ENCODE data around the gene FOSL2. TPM values are rescaled to one million over a fixed set of nuclear protein-coding genes. Genes with fewer than 3 reads are reported as not detected.

The FOSL2 gene
- total and polyA plus RNA-seq, 10 of the 15 experiments (the other 5 are each of a cell fraction or from before 2014, with no cell fraction given): 0.05 to 1.3 (median 0.34) TPM

DNA sequence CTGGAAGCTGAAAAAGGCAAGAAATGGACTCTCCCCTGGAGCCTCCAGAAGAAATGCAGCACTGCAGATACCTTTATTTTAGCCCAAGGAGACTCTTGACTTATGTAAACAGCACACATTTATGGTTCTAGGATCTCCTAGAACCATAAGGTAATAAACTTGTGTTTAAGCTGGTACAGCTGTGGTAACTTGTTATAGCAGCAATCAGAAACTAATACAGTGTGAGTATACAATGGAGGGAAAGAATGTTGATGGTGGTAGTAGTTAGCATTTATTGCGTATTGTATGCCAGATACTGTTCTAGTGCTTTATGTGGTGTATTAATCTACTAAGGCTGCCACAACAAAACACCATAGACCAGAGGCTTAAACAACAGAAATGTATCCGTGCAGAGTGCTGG is 40.6 kb downstream of the FOSL2 start (continued):
- TF ChIP-seq, protein P1, sequence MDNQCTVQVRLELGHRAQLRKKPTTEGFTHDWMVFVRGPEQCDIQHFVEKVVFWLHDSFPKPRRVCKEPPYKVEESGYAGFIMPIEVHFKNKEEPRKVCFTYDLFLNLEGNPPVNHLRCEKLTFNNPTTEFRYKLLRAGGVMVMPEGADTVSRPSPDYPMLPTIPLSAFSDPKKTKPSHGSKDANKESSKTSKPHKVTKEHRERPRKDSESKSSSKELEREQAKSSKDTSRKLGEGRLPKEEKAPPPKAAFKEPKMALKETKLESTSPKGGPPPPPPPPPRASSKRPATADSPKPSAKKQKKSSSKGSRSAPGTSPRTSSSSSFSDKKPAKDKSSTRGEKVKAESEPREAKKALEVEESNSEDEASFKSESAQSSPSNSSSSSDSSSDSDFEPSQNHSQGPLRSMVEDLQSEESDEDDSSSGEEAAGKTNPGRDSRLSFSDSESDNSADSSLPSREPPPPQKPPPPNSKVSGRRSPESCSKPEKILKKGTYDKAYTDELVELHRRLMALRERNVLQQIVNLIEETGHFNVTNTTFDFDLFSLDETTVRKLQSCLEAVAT (IDR thresholded peaks at IDR 0.05): no peak

DNA sequence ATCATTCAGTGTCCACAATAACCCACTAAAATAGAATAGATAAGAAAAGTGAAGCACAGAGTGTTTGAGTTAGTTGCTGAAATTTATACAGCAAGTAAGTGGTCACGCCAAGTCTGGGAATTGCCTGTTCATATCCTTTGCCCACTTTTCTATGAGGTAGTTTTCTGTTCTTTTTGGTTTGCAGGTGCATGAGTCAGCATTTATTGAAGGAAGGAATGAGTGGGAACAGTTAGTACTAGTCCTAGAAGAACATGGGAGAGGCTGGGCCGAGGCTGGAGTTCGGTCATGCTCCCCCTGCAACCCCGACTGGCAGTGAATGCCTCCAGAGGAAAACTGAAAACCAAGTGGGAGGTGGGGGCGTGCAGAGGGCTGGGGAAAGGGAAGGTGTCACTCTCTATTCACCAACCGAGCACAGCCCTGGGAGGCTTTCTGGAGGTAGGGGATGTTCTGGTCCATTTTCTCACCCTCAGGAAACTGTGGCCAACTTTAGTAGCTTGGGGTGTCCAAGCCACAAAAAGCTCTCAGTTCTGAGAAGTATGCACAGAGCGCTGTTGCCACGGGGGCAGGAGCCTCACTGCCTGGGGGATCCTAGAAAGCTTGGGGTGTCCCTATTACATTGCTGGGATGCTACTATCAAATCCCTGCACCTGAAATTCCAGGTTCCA is 41.4 kb downstream of the FOSL2 start:
- Histone ChIP-seq H3K4me1 (ENCODE audit: control insufficient read depth, insufficient read depth, low read length) (no peaks in the 10 kb centered on the region), H3K27ac (ENCODE audit: control insufficient read depth, insufficient read depth) (no peak overlapping the region), H2AFZ (ENCODE audit: control insufficient read depth, low read depth, low read length) (no peak overlapping the region), H3K36me3 (ENCODE audit: control insufficient read depth in 2 of 2, insufficient read depth in 2 of 2, low read length in 1 of 2) (no peaks in the 10 kb centered on the region), H4K20me1 (ENCODE audit: control insufficient read depth, insufficient read depth) (no peaks in the 10 kb centered on the region), H3K4me2 (ENCODE audit: control insufficient read depth, insufficient read depth) (no peak overlapping the region), H3K4me3 (no peak overlapping the region), H3K9ac (ENCODE audit: control insufficient read depth, insufficient read depth, low read length) (no peak overlapping the region), H3K79me2 (ENCODE audit: control insufficient read depth, insufficient read depth, low read length) (no peaks in the 10 kb centered on the region), H3K9me3 (replicated peaks; ENCODE audit: control insufficient read depth, insufficient read depth, low read length) (no peaks in the 10 kb centered on the region; the same call in 2 of the 3 replicates), H3K27me3 (replicated peaks in 1 of 2; ENCODE audit: control insufficient read depth in 2 of 2, insufficient read depth in 2 of 2, low read length in 1 of 2) (peaks cover 0 to 2% of the 10 kb centered on the region in 2 experiments; a peak in 3 of 4 replicates)
- ChIA-PET RAD21 (ENCODE audit: unreplicated experiment) (no interaction called here), POLR2A (no interaction called here), SMC1A (ENCODE audit: uncharacterized antibody, unreplicated experiment) (interaction anchor here (1.0 to 1.3 kb wide), 2 partner anchors 31 to 300 kb away, joined by 3 read pairs; no protein-coding TSS in a partner anchor), CTCF (no interaction called here)
- no peak for ATAC-seq
- in situ Hi-C loops (cut with MboI): no loop called here
- FAIRE-seq: no peak
- WGBS (ENCODE audit: insufficient coverage, insufficient replicate concordance, low lambda C conversion rate, missing lambda C conversion rate): 28% methylated on average over 8 of the region's 8 CpGs
- intact Hi-C loops (cut with micrococcal nuclease; ENCODE audit: unreplicated experiment): no loop called here
- BruUV-seq (replicated peaks): no TSS peak
- no peak for DNase-seq (ENCODE audit: low read depth, low spot score)
- TF ChIP-seq SIX5 (IDR thresholded peaks at IDR 0.05; ENCODE audit: low read depth, low read length, severe bottlenecking) (no peak), KAT2A (conservative IDR thresholded peaks at IDR 0.05; ENCODE audit: control insufficient read depth, low read depth, low read length) (no peak), HCFC1 (IDR thresholded peaks at IDR 0.05; ENCODE audit: low read length) (no peak), EGR1 (IDR thresholded peaks at IDR 0.05; ENCODE audit: borderline replicate concordance in 1 of 2, low read depth in 2 of 2, low read length in 2 of 2) (no peak), LARP7 (IDR thresholded peaks at IDR 0.05) (no peak), CEBPB (IDR thresholded peaks at IDR 0.05; ENCODE audit: borderline replicate concordance in 1 of 2, low read depth in 2 of 2, low read length in 2 of 2) (no peak), ZBED1 (IDR thresholded peaks at IDR 0.05; ENCODE audit: borderline replicate concordance) (no peak), MYC (IDR thresholded peaks at IDR 0.05; ENCODE audit: insufficient read depth, insufficient read length, insufficient replicate concordance, low read length, severe bottlenecking) (no peak), POLR2AphosphoS2 (IDR thresholded peaks at IDR 0.05; ENCODE audit: low read depth, low read length) (no peak), GATAD2B (conservative IDR thresholded peaks at IDR 0.05; ENCODE audit: low read depth) (no peak), POLR2AphosphoS5 (IDR thresholded peaks at IDR 0.05; ENCODE audit: low read length) (no peak), MEF2B (IDR thresholded peaks at IDR 0.05; ENCODE audit: partially characterized antibody, poor library complexity, severe bottlenecking) (no peak)
- TF ChIP-seq, protein P2, sequence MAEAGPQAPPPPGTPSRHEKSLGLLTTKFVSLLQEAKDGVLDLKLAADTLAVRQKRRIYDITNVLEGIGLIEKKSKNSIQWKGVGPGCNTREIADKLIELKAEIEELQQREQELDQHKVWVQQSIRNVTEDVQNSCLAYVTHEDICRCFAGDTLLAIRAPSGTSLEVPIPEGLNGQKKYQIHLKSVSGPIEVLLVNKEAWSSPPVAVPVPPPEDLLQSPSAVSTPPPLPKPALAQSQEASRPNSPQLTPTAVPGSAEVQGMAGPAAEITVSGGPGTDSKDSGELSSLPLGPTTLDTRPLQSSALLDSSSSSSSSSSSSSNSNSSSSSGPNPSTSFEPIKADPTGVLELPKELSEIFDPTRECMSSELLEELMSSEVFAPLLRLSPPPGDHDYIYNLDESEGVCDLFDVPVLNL (IDR thresholded peaks at IDR 0.05; ENCODE audit: low read depth, low read length): no peak
- TF ChIP-seq, protein P3, sequence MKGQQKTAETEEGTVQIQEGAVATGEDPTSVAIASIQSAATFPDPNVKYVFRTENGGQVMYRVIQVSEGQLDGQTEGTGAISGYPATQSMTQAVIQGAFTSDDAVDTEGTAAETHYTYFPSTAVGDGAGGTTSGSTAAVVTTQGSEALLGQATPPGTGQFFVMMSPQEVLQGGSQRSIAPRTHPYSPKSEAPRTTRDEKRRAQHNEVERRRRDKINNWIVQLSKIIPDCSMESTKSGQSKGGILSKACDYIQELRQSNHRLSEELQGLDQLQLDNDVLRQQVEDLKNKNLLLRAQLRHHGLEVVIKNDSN (IDR thresholded peaks at IDR 0.05; ENCODE audit: borderline replicate concordance, extremely low read length, insufficient read depth, low read depth, low read length): no peak
- TF ChIP-seq, protein P4, sequence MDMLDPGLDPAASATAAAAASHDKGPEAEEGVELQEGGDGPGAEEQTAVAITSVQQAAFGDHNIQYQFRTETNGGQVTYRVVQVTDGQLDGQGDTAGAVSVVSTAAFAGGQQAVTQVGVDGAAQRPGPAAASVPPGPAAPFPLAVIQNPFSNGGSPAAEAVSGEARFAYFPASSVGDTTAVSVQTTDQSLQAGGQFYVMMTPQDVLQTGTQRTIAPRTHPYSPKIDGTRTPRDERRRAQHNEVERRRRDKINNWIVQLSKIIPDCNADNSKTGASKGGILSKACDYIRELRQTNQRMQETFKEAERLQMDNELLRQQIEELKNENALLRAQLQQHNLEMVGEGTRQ (IDR thresholded peaks at IDR 0.05; ENCODE audit: borderline replicate concordance, low read depth, low read length): no peak

Measured in GM12878 (cell line).